ENCODE results near the gene CD27.

The CD27 gene

GRCh38 chr12:6434205-6435140 lies 10.3 kb upstream of the CD27 start:
- no peak for DNase-seq

DNA sequence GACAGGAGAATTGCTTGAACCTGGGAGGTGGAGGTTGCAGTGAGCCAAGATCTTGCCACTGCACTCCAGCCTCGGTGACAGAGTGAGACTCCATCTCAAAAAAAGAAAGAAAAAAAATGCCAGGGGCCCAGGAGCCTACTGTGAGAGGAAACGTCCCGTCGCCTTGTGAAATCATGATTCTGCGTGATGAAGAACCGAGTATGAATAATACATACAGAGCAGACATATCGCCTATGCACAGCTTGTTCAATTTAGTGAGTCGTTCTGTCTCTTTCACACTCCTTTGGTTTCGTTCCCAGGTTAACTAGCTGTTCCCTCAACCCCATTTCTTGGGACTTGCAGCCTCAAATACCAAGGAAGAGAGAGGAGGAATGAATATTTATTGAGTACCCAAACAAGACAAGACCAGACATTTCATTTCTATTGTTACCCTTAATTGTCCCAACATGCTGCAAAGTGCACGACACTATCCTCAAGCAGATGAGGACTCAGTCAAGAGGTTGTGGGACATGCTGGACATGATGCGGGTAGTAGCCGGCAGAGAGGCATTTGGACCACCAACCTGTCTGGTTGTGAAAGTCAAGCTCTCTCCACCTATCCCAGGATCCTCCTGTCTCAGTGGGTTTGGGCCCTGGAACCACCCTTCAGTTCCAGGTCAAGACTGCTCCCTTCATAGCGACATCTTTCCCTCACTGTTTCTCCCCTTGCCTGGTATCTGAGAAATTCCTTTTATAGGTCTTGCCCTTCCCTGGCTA lies 8.6 kb upstream of the CD27 start:
- peak in 1 of 3 donors; percentile 14 for DNase-seq

DNA sequence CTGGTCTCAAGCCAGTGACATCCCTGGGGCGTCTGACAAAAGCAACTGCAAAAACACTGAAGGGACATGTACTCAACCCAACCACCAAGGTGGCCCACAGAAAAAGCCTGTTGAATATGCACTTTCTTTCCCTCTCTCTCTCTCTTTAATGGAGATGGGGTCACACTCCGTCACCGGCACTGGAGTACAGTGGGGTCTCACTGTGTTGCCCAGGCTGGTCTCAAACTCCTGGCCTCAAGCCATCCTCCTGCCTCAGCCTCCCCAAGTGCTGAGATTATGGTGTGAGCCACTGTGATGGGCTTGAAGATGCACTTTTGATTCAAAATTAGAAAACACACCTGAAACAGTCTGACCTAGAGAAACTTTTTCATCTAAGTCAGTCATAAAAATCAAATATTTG lies 7.2 kb upstream of the CD27 start:
- DNase-seq = no peak

DNA sequence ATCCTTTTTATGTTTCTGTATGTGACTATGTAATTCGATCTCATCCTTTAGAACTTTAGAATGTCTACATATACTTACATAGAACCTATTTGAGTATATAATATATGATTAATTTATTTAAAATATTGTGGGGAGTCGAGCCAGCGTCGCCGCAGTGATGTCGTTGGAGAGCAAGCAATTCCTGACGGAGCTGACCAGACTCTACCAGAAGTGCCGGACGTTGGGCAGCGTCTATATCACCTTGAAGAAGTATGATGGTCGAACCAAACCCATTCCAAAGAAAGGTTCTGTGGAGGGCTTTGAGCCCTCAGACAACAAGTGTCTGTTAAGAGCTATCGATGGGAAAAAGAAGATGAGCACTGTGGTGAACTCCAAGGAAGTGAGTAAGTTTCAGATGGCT lies 6.4 kb upstream of the CD27 start:
- DNase-seq = no peak

GRCh38 chr12:6440391-6440790 lies 4.4 kb upstream of the CD27 start:
- no peak for DNase-seq

GRCh38 chr12:6442836-6443235 lies 1.9 kb upstream of the CD27 start:
- peak; percentile 27 to 55 (median 47) for DNase-seq

GRCh38 chr12:6443361-6443983 lies 1.3 kb upstream of the CD27 start:
- DNase-seq = no peak

- no peak for DNase-seq
Observed at GRCh38 chr12:6444031-6444430, 724 bp upstream of the CD27 start.

GRCh38 chr12:6450091-6450868 lies 5.5 kb downstream of the CD27 start:
- no peak for DNase-seq

GRCh38 chr12:6450869-6451347 lies 6.2 kb downstream of the CD27 start:
- DNase-seq = no peak

DNA sequence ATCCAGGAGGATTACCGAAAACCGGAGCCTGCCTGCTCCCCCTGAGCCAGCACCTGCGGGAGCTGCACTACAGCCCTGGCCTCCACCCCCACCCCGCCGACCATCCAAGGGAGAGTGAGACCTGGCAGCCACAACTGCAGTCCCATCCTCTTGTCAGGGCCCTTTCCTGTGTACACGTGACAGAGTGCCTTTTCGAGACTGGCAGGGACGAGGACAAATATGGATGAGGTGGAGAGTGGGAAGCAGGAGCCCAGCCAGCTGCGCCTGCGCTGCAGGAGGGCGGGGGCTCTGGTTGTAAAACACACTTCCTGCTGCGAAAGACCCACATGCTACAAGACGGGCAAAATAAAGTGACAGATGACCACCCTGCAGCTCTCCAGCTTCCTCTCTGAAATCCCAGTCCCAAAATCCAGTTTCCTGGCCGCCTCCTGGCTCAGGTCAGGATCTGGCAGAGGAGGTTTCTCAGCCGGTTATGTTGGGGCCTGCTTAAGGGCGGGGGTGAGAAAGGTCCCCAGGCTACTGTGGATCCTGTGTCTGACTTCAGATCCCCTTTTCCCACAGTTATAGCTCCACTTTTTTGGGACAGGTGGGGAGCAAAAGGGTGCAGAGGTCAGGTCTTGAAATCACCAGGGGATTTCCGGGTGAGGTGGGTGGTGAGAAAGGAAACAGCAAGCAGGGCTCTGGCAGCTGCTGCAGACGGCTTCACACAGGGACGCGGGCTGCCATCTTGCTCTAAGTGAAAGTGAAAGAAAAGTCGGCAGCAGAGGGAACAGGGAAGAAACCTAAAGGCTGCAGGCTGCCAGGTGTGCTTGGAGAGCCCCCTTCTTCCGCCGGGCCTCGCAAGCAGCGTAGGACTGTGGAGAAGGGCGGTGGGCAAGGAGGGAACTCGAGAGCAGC lies 6.8 kb downstream of the CD27 start, which contains the start of gene TAPBPL:
Gene TAPBPL (plus strand): TSS at position 695 of the 897 bp plus-strand sequence. CDS start 207 bp downstream, outside the sequence.
- DNase-seq = peak; percentile 90 to 93 (median 92)

DNA sequence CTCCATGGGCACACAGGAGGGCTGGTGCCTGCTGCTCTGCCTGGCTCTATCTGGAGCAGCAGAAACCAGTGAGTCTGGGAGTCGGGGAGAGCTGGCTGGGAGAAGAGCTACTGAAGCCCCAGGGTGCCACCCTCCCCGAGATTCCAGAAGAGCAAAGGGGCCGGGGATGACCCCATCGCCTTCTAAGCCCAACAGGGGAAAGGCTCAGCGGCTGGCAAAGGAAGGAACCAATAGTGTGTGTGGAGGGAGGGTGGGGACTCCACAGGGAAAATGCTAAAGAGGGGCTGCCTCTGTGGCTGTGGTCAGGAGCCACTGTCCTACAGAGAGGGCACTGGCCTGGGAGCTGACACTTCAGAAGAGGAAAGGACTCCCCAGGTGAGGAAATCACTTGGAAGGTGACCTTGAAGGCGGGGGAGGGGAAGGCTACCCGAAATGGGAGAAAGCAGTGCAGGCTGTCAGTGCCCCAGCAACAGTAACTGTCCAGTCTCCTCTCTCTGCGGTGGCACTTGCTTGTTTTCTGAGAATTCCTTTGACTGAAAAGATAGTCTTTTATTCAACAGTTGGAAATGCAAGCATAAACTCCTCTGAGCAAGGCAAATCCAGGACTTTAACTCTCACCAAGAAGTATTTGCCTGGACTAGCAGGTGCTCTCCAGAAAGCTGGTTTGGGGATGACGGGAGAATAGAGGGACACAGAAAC lies 7.6 kb downstream of the CD27 start:
- DNase-seq = peak; percentile 24 to 57 (median 41)

- peak; percentile 56 to 76 (median 58) for DNase-seq
Observed at GRCh38 chr12:6452944-6453630, 8.3 kb downstream of the CD27 start.

- DNase-seq = no peak
Observed at GRCh38 chr12:6457220-6457945, 12.6 kb downstream of the CD27 start.

DNA sequence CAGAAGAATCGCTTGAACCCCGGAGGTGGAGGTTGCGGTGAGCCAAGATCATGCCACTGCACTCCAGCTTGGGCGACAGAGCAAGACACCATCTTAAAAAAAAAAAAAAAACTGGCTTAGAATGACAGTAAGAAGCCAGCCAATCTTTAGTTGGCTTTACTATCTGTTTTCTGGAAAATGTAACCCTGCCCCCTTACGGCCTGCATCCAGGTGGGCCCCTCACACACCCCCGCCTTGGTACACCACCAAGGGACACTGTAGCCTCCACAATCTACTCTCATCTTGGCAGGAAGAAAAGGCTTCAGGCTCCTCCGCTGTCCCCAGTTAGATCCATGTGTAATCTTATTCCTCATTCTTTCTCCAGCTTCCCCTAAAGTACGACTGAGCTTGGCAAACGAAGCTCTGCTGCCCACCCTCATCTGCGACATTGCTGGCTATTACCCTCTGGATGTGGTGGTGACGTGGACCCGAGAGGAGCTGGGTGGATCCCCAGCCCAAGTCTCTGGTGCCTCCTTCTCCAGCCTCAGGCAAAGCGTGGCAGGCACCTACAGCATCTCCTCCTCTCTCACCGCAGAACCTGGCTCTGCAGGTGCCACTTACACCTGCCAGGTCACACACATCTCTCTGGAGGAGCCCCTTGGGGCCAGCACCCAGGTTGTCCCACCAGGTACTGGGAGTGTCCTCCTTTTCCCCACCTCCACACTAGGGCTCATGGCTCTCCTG lies 13.7 kb downstream of the CD27 start:
- no peak for DNase-seq

DNA sequence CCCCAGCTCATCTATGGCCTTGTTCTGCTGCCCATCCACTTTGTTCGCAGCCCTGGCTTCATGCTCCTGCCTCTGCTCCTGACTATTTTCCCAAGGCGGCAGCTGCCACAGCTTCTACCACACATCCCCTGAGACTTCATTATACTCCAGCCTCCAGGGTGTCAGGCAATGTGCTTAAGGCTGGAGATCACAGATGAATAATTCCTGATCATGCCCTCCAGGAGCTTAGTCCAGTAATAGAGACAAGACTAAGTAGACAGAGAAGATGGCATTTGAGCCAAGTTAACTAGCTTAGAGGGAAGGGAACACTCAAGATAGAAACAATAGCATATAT lies 14.2 kb downstream of the CD27 start:
- DNase-seq = no peak

DNA sequence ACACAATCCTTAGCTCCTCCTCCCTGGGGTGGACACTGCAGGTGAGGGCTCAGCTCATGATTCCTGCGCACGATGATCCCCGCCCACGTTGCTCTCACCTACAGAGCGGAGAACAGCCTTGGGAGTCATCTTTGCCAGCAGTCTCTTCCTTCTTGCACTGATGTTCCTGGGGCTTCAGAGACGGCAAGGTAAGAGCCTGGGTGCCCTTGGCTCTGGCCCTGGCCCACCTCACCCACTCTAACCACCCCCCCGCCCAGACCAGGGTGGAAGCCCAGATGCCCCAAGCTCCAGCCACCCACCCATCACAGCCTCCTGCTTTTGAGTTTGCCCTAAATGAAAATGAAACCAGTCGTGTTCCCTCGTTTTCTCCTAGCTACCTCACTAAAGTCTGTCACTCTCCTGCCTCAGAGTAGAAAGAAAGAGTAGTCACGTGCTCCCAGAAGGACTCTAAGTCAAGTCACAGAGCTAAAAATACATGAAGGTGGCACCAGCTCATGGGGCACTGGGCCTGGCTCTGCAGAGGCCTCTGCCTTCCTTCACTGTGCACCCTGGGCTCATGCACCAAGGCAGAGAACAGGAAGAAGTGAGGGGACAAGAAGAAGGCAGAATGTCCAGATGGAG lies 16.1 kb downstream of the CD27 start:
- DNase-seq = peak in 2 of 3 donors; percentile 28 to 55
